Large intestine (tissue), 3 donors: ENCODE measurements around the gene CYP27B1. TPM values are rescaled to one million over a fixed set of nuclear protein-coding genes. Genes with fewer than 3 reads are reported as not detected.
"Not testable (repeated sequence)": the region's sequence is repeated elsewhere in the genome, so short reads cannot be mapped to it uniquely, and the experiment has no call there.

Experiments used
- DNase-seq, 2 donors: peaks; one replicate each; pipeline versions ENCODE4 v3.0.0 to v3.0.0-alpha.2; 2013
- H3K27ac ChIP-seq: one replicate; pipeline ENCODE4 v1.5.1; 2013; ENCODE audit warnings: low read length
- H3K27me3 ChIP-seq: 2 replicates; pipeline ENCODE4 v1.6.1; 2013; ENCODE audit warnings: low read length; ENCODE audit not compliant: control insufficient read depth, insufficient read depth
- H3K36me3 ChIP-seq: 2 replicates; pipeline ENCODE4 v1.6.1; 2013; ENCODE audit warnings: low read length; ENCODE audit not compliant: control insufficient read depth, insufficient read depth
- H3K4me1 ChIP-seq: one replicate; pipeline ENCODE4 v1.6.1; 2013; ENCODE audit warnings: low read length; ENCODE audit not compliant: control insufficient read depth, insufficient read depth
- H3K4me3 ChIP-seq: one replicate; pipeline ENCODE4 v1.5.1; 2013; ENCODE audit warnings: low read length
- H3K9me3 ChIP-seq: one replicate; pipeline ENCODE4 v1.6.1; 2013; ENCODE audit warnings: mild to moderate bottlenecking, low read depth, low read length, moderate library complexity; ENCODE audit not compliant: control insufficient read depth
- WGBS: methylation state at CpG from one replicate; pipeline ENCODE4 v1.1.5; 2013; ENCODE audit warnings: low lambda C conversion rate; ENCODE audit not compliant: insufficient coverage; 5-methylcytosine and 5-hydroxymethylcytosine counted together
- polyA plus RNA-seq: library from polyadenylated mRNA; unstranded; fragments of 120-200 nt; gene quantifications from one replicate; pipeline ENCODE4 v1.2.1, GENCODE V29; 2013

CYP27B1 gene
- polyA plus RNA-seq, 1 donor: 1.8 TPM

GRCh38 chr12:57775563-57776246 lies 8.8 kb upstream of the CYP27B1 start:
- no peak overlapping the region for H3K4me3 ChIP-seq
- no peaks in the 10 kb centered on the region for H3K27me3 ChIP-seq
- no peak for DNase-seq
- peaks cover 12% of the 10 kb centered on the region for H3K4me1 ChIP-seq
- H3K27ac ChIP-seq: no peak overlapping the region
- no peaks in the 10 kb centered on the region for H3K9me3 ChIP-seq
- WGBS: 67% methylated on average over 1 of the region's 4 CpGs
- H3K36me3 ChIP-seq: peaks cover 5% of the 10 kb centered on the region

GRCh38 chr12:57775044-57775443 lies 8.2 kb upstream of the CYP27B1 start:
- Histone ChIP-seq H3K36me3 (peaks cover 5% of the 10 kb centered on the region), H3K4me3 (no peak overlapping the region), H3K27me3 (no peaks in the 10 kb centered on the region), H3K9me3 (no peaks in the 10 kb centered on the region), H3K27ac (no peak overlapping the region), H3K4me1 (peaks cover 14% of the 10 kb centered on the region)
- WGBS: no CpG with 5 or more reads among the region's 3 CpGs
- no peak for DNase-seq

DNA sequence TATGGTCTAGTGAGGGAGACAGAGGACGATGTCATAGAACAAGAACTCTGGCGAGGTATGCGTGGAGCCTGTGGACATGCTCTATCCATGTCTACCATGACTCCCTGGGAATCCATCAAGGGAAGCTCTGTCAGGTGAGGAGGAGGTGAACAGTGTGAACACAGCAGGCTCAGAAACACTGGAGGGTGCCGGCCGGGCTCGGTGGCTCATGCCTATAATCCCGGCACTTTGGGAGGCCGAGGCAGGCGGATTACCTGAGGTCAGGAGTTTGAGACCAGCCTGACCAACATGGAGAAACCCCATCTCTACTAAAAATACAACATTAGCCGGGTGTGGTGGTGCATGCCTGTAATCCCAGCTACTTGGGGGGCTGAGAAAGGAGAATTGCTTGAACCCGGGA lies 7.8 kb upstream of the CYP27B1 start:
- H3K36me3 ChIP-seq, H3K27me3 ChIP-seq, H3K4me3 ChIP-seq, H3K9me3 ChIP-seq, H3K27ac ChIP-seq, DNase-seq: not testable (repeated sequence)
- H3K4me1 ChIP-seq: peaks cover 14% of the 10 kb centered on the region
- WGBS: no CpG with 5 or more reads among the region's 11 CpGs

GRCh38 chr12:57772429-57773322 lies 5.8 kb upstream of the CYP27B1 start, which contains the start of gene EEF1AKMT3:
Gene EEF1AKMT3 (plus strand): TSS chr12:57772614. CDS start chr12:57772725, 111 bp downstream.
- peak in 1 of 2 donors; percentile 35 for DNase-seq
- Histone ChIP-seq H3K4me1 (peaks cover 14% of the 10 kb centered on the region), H3K9me3 (no peaks in the 10 kb centered on the region), H3K27me3 (peaks cover under 1% of the 10 kb centered on the region), H3K36me3 (peaks cover 18% of the 10 kb centered on the region), H3K4me3 (peak within 1 kb of the TSS; percentile 69), H3K27ac (peak within 1 kb of the TSS; percentile 83)
- WGBS: 42% methylated on average over 4 of the region's 67 CpGs

GRCh38 chr12:57771873-57772428 lies 5.1 kb upstream of the CYP27B1 start, which contains the start of gene METTL1:
Gene METTL1 (minus strand): TSS chr12:57772105. CDS start chr12:57772083, 22 bp downstream.
- H3K27me3 ChIP-seq: peaks cover 8% of the 10 kb centered on the region
- no peaks in the 10 kb centered on the region for H3K9me3 ChIP-seq
- peak within 1 kb of the TSS; percentile 69 for H3K4me3 ChIP-seq
- peak within 1 kb of the TSS; percentile 83 for H3K27ac ChIP-seq
- H3K36me3 ChIP-seq: peaks cover 16% of the 10 kb centered on the region
- peak; percentile 96 to 98 for DNase-seq
- peaks cover 15% of the 10 kb centered on the region for H3K4me1 ChIP-seq
- 0% methylated on average over 1 of the region's 28 CpGs for WGBS

- peak in 1 of 2 donors; percentile 80 for DNase-seq
- whole genome bisulfite sequencing: 0% methylated on average over 5 of the region's 16 CpGs
These were observed 4.5 kb upstream of the CYP27B1 start for GRCh38 chr12:57771236-57771872.

DNA sequence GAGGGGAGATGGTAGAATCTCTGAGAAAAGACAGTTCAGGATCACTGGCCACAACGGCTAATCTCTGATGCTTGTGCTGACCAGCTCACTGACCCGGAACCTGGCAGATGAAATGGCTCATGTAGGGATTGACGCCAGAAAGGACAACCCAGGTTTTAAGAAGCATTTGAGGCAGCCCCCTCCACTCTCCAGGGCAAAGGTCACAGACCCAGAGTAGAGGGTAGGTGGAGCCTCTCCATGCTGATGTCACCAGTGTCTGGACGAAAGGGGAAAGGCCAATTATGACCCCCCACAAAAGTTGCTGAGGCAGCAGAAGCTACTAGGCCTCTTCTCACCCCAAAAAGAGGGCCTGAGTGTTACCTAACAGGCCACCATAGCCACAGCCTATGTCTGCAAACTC lies 3.9 kb upstream of the CYP27B1 start:
- WGBS: no CpG with 5 or more reads among the region's 4 CpGs
- no peak for DNase-seq
- H3K36me3 ChIP-seq: peaks cover 14% of the 10 kb centered on the region
- peaks cover 20% of the 10 kb centered on the region for H3K27me3 ChIP-seq
- peaks cover 4% of the 10 kb centered on the region for H3K9me3 ChIP-seq
- peaks cover 27% of the 10 kb centered on the region for H3K4me1 ChIP-seq
- H3K27ac ChIP-seq: no peak overlapping the region
- no peak overlapping the region for H3K4me3 ChIP-seq

More at GRCh38 chr12:57771236-57771872, 4.5 kb upstream of the CYP27B1 start:
- H3K4me3 ChIP-seq: peak overlapping the region; percentile 69
- peak overlapping the region; percentile 83 for H3K27ac ChIP-seq
- peaks cover 21% of the 10 kb centered on the region for H3K4me1 ChIP-seq
- H3K27me3 ChIP-seq: peaks cover 14% of the 10 kb centered on the region
- peaks cover 16% of the 10 kb centered on the region for H3K36me3 ChIP-seq
- H3K9me3 ChIP-seq: no peaks in the 10 kb centered on the region

DNA sequence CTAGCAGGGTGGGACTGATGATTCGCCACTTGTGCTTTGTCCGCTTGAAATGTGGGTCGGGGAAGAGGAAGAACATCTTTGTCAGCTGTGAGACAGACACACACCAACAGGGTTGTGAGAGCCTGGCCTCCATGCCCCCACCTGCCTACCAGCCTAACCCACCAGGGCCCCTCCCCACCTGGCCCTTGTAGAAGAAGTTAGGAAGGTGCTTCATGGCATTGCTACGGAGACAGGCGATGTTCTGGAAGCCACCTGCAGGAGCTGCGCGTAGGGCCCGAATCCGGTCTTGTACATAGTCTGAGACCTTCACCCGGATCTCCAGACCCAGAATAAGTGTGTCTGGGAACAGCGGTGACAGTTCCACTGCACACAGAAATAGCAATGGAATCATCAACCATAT lies 2.7 kb upstream of the CYP27B1 start:
- H3K4me3 ChIP-seq: no peak overlapping the region
- H3K36me3 ChIP-seq: peaks cover 14% of the 10 kb centered on the region
- peaks cover 10% of the 10 kb centered on the region for H3K9me3 ChIP-seq
- no peak for DNase-seq
- peaks cover 34% of the 10 kb centered on the region for H3K4me1 ChIP-seq
- H3K27me3 ChIP-seq: peaks cover 32% of the 10 kb centered on the region
- no peak overlapping the region for H3K27ac ChIP-seq
- WGBS: no CpG with 5 or more reads among the region's 11 CpGs

DNA sequence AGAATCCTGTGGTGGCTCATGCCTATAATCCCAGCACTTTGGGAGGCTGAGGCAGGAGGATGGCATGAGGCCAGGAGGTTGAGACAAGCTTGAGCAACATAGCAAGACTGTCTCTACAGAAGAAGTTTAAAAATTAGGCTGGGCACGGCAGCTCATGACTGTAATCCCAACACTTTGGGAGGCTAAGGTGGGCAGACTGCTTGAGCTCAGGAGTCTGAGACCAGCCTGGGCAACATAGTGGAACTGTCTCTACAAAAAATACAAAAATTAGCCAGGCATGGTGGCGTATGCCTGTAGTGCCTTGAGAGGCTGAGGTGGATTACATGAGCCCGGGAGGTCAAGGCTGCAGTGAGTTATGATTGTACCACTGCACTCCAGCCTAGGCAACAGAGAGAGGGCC lies 998 bp upstream of the CYP27B1 start:
- peaks cover 28% of the 10 kb centered on the region for H3K4me1 ChIP-seq
- H3K9me3 ChIP-seq: peaks cover 10% of the 10 kb centered on the region
- H3K4me3 ChIP-seq: no peak overlapping the region

DNA sequence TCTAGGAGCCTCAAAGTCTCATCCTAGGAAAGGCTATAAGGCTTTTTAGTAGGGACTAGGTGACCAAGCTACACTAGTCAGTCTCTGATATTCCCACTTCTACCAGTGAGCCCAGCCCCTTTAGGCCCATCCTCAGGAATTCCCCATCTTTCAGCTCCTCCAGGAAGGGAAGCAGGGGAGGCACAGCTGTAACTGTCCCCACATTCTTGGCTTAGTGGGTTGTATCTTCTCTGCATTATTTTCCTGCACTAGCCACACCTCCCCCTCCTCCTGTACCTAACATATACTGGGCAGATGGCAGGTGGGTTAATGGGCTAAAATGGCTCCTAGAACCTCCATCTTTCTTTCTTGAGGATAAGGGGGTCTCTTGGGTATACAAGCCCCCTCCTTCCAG lies 424 bp upstream of the CYP27B1 start:
- Histone ChIP-seq H3K27me3 (peaks cover 45% of the 10 kb centered on the region), H3K27ac (no peak overlapping the region), H3K9me3 (peaks cover 10% of the 10 kb centered on the region), H3K4me3 (no peak overlapping the region), H3K36me3 (peaks cover 14% of the 10 kb centered on the region), H3K4me1 (peaks cover 28% of the 10 kb centered on the region)
- no peak for DNase-seq

More for the DNA sequence above, 998 bp upstream of the CYP27B1 start:
- Histone ChIP-seq H3K27me3 (peaks cover 45% of the 10 kb centered on the region), H3K36me3 (peaks cover 14% of the 10 kb centered on the region), H3K27ac (no peak overlapping the region)
- no peak for DNase-seq
- WGBS: 80% methylated on average over 1 of the region's 3 CpGs
